Measurements from ENCODE around the gene FGGY. TPM values are rescaled to one million over a fixed set of nuclear protein-coding genes. Genes with fewer than 3 reads are reported as not detected.

FGGY gene
- total RNA-seq, 1 experiment from 2014 or later = 14.6 TPM

DNA sequence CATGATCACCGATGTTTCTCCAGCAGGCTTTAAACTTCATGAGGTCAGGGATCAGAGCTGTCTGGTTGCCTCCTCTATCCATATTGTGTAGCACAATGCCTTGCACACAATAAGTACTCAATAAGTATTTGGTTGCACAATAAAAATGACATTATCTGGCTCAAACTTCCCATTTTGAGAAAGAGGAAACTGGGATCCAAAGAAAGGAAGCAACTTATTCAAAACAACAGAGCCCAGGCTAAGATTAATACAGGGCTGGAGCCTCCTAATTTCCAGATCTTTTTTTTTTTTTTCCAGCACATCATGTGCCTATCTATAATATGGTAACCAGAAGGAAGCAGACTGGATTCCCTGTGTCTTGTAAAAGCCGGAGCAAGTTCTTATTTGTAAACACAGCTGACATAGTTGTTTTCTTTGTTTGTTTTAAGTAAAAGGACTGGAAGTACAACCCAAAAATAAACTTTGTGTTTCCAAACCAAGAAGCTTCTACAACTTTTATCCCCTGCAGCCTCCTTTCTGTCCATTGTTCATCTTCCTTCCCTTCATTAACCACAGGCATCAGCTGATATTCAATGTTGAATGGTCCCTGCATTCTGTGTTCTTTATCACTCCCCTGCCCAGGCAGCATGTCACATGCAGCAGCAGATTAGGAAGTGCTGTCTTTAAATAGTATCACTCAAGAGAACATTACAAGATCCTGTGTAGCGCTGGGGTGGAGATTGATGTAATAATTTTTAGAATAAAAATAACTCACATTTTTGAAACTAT is 446.6 kb downstream of the FGGY start:
- Histone ChIP-seq H3K79me2 (ENCODE audit: insufficient read depth, low read length) (no peaks in the 10 kb centered on the region), H3T11ph (ENCODE audit: low read length) (no peak overlapping the region), H2BK12ac (ENCODE audit: insufficient read length, low read depth, low read length) (no peak overlapping the region), H3K27me3 (ENCODE audit: insufficient read depth, low read length) (no peaks in the 10 kb centered on the region), H3K23me2 (ENCODE audit: insufficient read length, low read depth, low read length, poor library complexity, severe bottlenecking) (no peaks in the 10 kb centered on the region), H3K56ac (ENCODE audit: insufficient read length, low read depth, low read length) (no peak overlapping the region), H3K14ac (ENCODE audit: insufficient read depth, low read length) (no peak overlapping the region), H2BK120ac (ENCODE audit: low read depth, low read length, poor library complexity, severe bottlenecking) (no peak overlapping the region), H2AK5ac (ENCODE audit: insufficient read length, low read length) (no peak overlapping the region), H2AFZ (ENCODE audit: low read length) (no peak overlapping the region), H4K5ac (ENCODE audit: insufficient read length, low read depth, low read length) (no peak overlapping the region), H3K18ac (ENCODE audit: insufficient read length, low read depth, low read length) (no peak overlapping the region), H4K8ac (replicated peaks; ENCODE audit: insufficient read length, low read depth, low read length) (no peak overlapping the region), H3K79me1 (ENCODE audit: insufficient read depth, low read depth, low read length, poor library complexity, severe bottlenecking) (no peaks in the 10 kb centered on the region), H3K9ac (ENCODE audit: extremely low read depth, insufficient read length, low read length) (no peak overlapping the region), H2BK15ac (ENCODE audit: low read depth, low read length) (no peak overlapping the region), H3K4me2 (ENCODE audit: insufficient read depth, insufficient read length, low read length) (no peak overlapping the region), H3K27ac (ENCODE audit: insufficient read length, low read depth, low read length) (no peak overlapping the region), H2BK20ac (ENCODE audit: low read depth, low read length, poor library complexity, severe bottlenecking) (no peak overlapping the region), H4K91ac (ENCODE audit: insufficient read length, low read depth, low read length) (no peak overlapping the region), H3K23ac (ENCODE audit: insufficient read length, low read depth, low read length) (no peak overlapping the region), H2BK5ac (ENCODE audit: insufficient read length, low read length) (no peak overlapping the region), H4K20me1 (ENCODE audit: control insufficient read depth, insufficient read depth, insufficient read length) (no peaks in the 10 kb centered on the region), H3K4me1 (ENCODE audit: insufficient read depth, low read length) (no peaks in the 10 kb centered on the region), H3K9me3 (ENCODE audit: control insufficient read depth, low read depth, low read length) (no peaks in the 10 kb centered on the region), H3K4ac (ENCODE audit: low read depth, low read length) (no peak overlapping the region)
- Mint-ChIP-seq H3K4me1 (peaks cover 2 to 3% of the 10 kb centered on the region in 2 experiments; a peak in 2 of 4 replicates), H3K36me3 (ENCODE audit: insufficient read depth in 1 of 3, low read depth in 3 of 3) (no peaks in the 10 kb centered on the region), H3K9me3 (no peaks in the 10 kb centered on the region), H3K27me3 (ENCODE audit: low read depth) (no peaks in the 10 kb centered on the region), H3K4me3 (no peak overlapping the region), H3K27ac (no peak overlapping the region)
- TF ChIP-seq, protein P1, sequence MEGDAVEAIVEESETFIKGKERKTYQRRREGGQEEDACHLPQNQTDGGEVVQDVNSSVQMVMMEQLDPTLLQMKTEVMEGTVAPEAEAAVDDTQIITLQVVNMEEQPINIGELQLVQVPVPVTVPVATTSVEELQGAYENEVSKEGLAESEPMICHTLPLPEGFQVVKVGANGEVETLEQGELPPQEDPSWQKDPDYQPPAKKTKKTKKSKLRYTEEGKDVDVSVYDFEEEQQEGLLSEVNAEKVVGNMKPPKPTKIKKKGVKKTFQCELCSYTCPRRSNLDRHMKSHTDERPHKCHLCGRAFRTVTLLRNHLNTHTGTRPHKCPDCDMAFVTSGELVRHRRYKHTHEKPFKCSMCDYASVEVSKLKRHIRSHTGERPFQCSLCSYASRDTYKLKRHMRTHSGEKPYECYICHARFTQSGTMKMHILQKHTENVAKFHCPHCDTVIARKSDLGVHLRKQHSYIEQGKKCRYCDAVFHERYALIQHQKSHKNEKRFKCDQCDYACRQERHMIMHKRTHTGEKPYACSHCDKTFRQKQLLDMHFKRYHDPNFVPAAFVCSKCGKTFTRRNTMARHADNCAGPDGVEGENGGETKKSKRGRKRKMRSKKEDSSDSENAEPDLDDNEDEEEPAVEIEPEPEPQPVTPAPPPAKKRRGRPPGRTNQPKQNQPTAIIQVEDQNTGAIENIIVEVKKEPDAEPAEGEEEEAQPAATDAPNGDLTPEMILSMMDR (conservative IDR thresholded peaks at IDR 0.05) = no peak
- WGBS (ENCODE audit: extremely low coverage, insufficient read length, low lambda C conversion rate) = no CpG with 5 or more reads among the region's 3 CpGs
- DNase-seq = no peak
